MM.1S (cell line): Measurements from ENCODE around the gene SPTLC1.
"Not testable (repeated sequence)": the region's sequence is repeated elsewhere in the genome, so short reads cannot be mapped to it uniquely, and the experiment has no call there.

Experiments
- DNase-seq: peaks from one replicate; pipeline ENCODE4 v3.0.0-alpha.2; 2015
- H2AFZ ChIP-seq: fragments of 300-600 bp; sonication (generic); 2 replicates; pipeline ENCODE4 v1.6.0; 2016; ENCODE audit warnings: antibody characterized with exemption, low read length
- H3F3A ChIP-seq: fragments of 300-600 bp; sonication (generic); 2 replicates; pipeline ENCODE4 v1.6.1; 2016; ENCODE audit warnings: mild to moderate bottlenecking, antibody characterized with exemption, low read length, moderate library complexity, mixed read lengths; ENCODE audit not compliant: insufficient read depth
- H3K27ac ChIP-seq: fragments of 300-600 bp; sonication (generic); 2 replicates; pipeline ENCODE4 v1.5.1; 2016; ENCODE audit warnings: mild to moderate bottlenecking, low read length
- H3K27me3 ChIP-seq: fragments of 300-600 bp; sonication (generic); replicated peaks from 2 replicates; pipeline ENCODE4 v1.6.0; 2016; ENCODE audit warnings: low read length; ENCODE audit not compliant: insufficient read depth
- H3K36me3 ChIP-seq: fragments of 300-600 bp; sonication (generic); replicated peaks from 2 replicates; pipeline ENCODE4 v1.6.1; 2016; ENCODE audit warnings: mild to moderate bottlenecking, low read length, mixed read lengths; ENCODE audit not compliant: insufficient read depth
- H3K4me1 ChIP-seq: fragments of 300-600 bp; sonication (generic); 2 replicates; pipeline ENCODE4 v1.6.1; 2016; ENCODE audit warnings: low read length, mixed read lengths
- H3K4me2 ChIP-seq: fragments of 300-600 bp; sonication (generic); 2 replicates; pipeline ENCODE4 v1.6.0; 2016; ENCODE audit warnings: low read depth, low read length
- H3K4me3 ChIP-seq: fragments of 300-600 bp; sonication (generic); 2 replicates; pipeline ENCODE4 v1.5.1; 2016; ENCODE audit warnings: low read length, mixed read lengths
- H3K79me2 ChIP-seq: fragments of 300-600 bp; sonication (generic); 2 replicates; pipeline ENCODE4 v1.6.1; 2016; ENCODE audit warnings: mixed run types, low read length, mixed read lengths
- H3K9ac ChIP-seq: fragments of 300-600 bp; sonication (generic); 2 replicates; pipeline ENCODE4 v1.6.1; 2016; ENCODE audit warnings: low read length, mixed read lengths
- H3K9me2 ChIP-seq: fragments of 300-600 bp; sonication (generic); replicated peaks from 2 replicates; pipeline ENCODE4 v1.6.1; 2016; ENCODE audit warnings: mild to moderate bottlenecking, low read length, mixed read lengths; ENCODE audit not compliant: insufficient read depth
- H3K9me3 ChIP-seq: fragments of 300-600 bp; sonication (generic); replicated peaks from 2 replicates; pipeline ENCODE4 v1.6.1; 2016; ENCODE audit warnings: mild to moderate bottlenecking, low read length, mixed read lengths; ENCODE audit not compliant: insufficient read depth
- H4K20me1 ChIP-seq: fragments of 300-600 bp; sonication (generic); 2 replicates; pipeline ENCODE4 v1.6.1; 2016; ENCODE audit warnings: mild to moderate bottlenecking, low read length, moderate library complexity, mixed read lengths; ENCODE audit not compliant: insufficient read depth
- CTCF ChIP-seq: fragments of 300-600 bp; sonication (generic); IDR thresholded peaks from 2 replicates; pipeline ENCODE4 v1.5.1; 2016; ENCODE audit warnings: antibody characterized with exemption, low read length, mixed read lengths
- EZH2 ChIP-seq: fragments of 300-600 bp; sonication (generic); optimal IDR thresholded peaks from 2 replicates; pipeline ENCODE3; 2017; ENCODE audit warnings: low read depth, mild to moderate bottlenecking, antibody characterized with exemption, low read length, mixed read lengths
- EZH2phosphoT487 ChIP-seq: fragments of 300-600 bp; sonication (generic); IDR thresholded peaks from 2 replicates; pipeline ENCODE4 v1.6.1; 2018; ENCODE audit warnings: antibody characterized with exemption, low read length

Gene SPTLC1

GRCh38 chr9:92026206-92027002 lies 88.8 kb downstream of the SPTLC1 start:
- Histone ChIP-seq H3K4me1 (0 out of 2 replicates have a peak, but pooled peaks cover 5% of the 10 kb centered on the region), H2AFZ (no peak overlapping the region), H3F3A (no peaks in the 10 kb centered on the region), H3K27me3 (no peaks in the 10 kb centered on the region), H4K20me1 (no peaks in the 10 kb centered on the region), H3K4me3 (no peak overlapping the region), H3K9me3 (no peaks in the 10 kb centered on the region), H3K9me2 (no peaks in the 10 kb centered on the region), H3K36me3 (no peaks in the 10 kb centered on the region), H3K79me2 (no peaks in the 10 kb centered on the region), H3K9ac (no peak overlapping the region), H3K27ac (no peak overlapping the region), H3K4me2 (no peak overlapping the region)
- no peak for DNase-seq
- no peak for TF ChIP-seq CTCF
- no peak for TF ChIP-seq EZH2
- TF ChIP-seq EZH2phosphoT487 = no peak

- not testable (repeated sequence) for H3K79me2 ChIP-seq, H3K9me2 ChIP-seq, H3F3A ChIP-seq, H4K20me1 ChIP-seq, H3K27me3 ChIP-seq, H3K36me3 ChIP-seq, H3K4me2 ChIP-seq, H2AFZ ChIP-seq, H3K4me3 ChIP-seq, H3K9ac ChIP-seq, H3K9me3 ChIP-seq, H3K27ac ChIP-seq, H3K4me1 ChIP-seq, DNase-seq
Observed at GRCh38 chr9:92021785-92022541, 93.2 kb downstream of the SPTLC1 start.

DNA sequence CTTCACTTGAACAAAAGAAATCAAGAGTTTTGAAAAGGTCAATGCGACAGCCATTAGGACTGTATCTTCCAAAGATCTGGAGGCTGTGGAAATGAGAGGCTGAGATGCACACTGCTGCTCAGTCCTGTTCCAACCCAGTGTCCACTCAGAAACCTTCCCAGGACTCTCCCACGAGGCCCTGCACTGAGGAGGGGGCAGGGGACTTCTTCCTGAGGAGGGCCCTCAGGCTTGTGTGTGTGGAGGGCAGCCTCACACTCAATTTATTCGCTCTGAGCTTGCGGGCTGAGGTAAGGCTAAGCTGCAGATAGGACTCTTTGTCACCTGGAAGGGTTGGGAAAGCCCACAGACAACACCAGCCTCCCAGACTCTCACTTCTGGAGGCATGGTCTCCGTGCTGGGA lies 95.6 kb downstream of the SPTLC1 start:
- H3K9ac ChIP-seq = no peak overlapping the region
- no peak overlapping the region for H2AFZ ChIP-seq
- no peak overlapping the region for H3K27ac ChIP-seq
- TF ChIP-seq EZH2phosphoT487 = no peak
- no peak for TF ChIP-seq EZH2
- TF ChIP-seq CTCF = no peak
- no peaks in the 10 kb centered on the region for H3K79me2 ChIP-seq
- H3K36me3 ChIP-seq = no peaks in the 10 kb centered on the region
- no peak for DNase-seq
- H3K9me3 ChIP-seq = no peaks in the 10 kb centered on the region
- H3F3A ChIP-seq = no peaks in the 10 kb centered on the region
- no peak overlapping the region for H3K4me3 ChIP-seq
- H3K27me3 ChIP-seq = no peaks in the 10 kb centered on the region
- H3K9me2 ChIP-seq = no peaks in the 10 kb centered on the region
- no peaks in the 10 kb centered on the region for H4K20me1 ChIP-seq
- H3K4me2 ChIP-seq = no peak overlapping the region
- no peaks in the 10 kb centered on the region for H3K4me1 ChIP-seq
